CD4-positive, alpha-beta T cell treated with Interleukin-4 for 1 hour (primary cell): ENCODE results near the gene CBX3.
A peak's percentile ranks its signal among the peaks of the same experiment; 100 is the strongest.
"Not testable (repeated sequence)": the region's sequence is repeated elsewhere in the genome, so short reads cannot be mapped to it uniquely, and the experiment has no call there.

Experiments used
- DNase-seq, 2 donors: peaks; one replicate each; pipeline ENCODE4 v3.0.0-alpha.2; 2020 to 2022

CBX3 gene

GRCh38 chr7:26171601-26172000, 29.9 kb upstream of the CBX3 start:
- DNase-seq: no peak

GRCh38 chr7:26172048-26172447, 29.5 kb upstream of the CBX3 start:
- DNase-seq: no peak

- not testable (repeated sequence) for DNase-seq
These were observed 25.6 kb upstream of the CBX3 start for GRCh38 chr7:26175903-26176302.

- DNase-seq: not testable (repeated sequence)
These were observed 24.8 kb upstream of the CBX3 start for GRCh38 chr7:26176696-26177095.

GRCh38 chr7:26177269-26177668, 24.3 kb upstream of the CBX3 start:
- DNase-seq: not testable (repeated sequence)

- no peak for DNase-seq
These were observed 23.1 kb upstream of the CBX3 start for GRCh38 chr7:26178272-26178960.

GRCh38 chr7:26179422-26179821, 22.1 kb upstream of the CBX3 start:
- no peak for DNase-seq

- peak in 1 of 2 donors; percentile 42 for DNase-seq
These were observed 21.6 kb upstream of the CBX3 start for GRCh38 chr7:26179826-26180497.

- DNase-seq: no peak
These were observed 20.8 kb upstream of the CBX3 start for GRCh38 chr7:26180792-26181198.

GRCh38 chr7:26181474-26182227, 19.9 kb upstream of the CBX3 start:
- no peak for DNase-seq

GRCh38 chr7:26182283-26182682, 19.3 kb upstream of the CBX3 start:
- peak in 1 of 2 donors; percentile 39 for DNase-seq

GRCh38 chr7:26182706-26183105, 18.8 kb upstream of the CBX3 start:
- DNase-seq: peak; percentile 19 to 45

GRCh38 chr7:26183545-26184280, 17.8 kb upstream of the CBX3 start:
- peak in 1 of 2 donors; percentile 45 for DNase-seq

- DNase-seq: peak in 1 of 2 donors; percentile 54
These were observed 17.1 kb upstream of the CBX3 start for GRCh38 chr7:26184281-26185101.

- peak; percentile 24 to 62 for DNase-seq
These were observed 16.3 kb upstream of the CBX3 start for GRCh38 chr7:26185131-26185843.

- DNase-seq: no peak
These were observed 15.7 kb upstream of the CBX3 start for GRCh38 chr7:26185844-26186180.

GRCh38 chr7:26186364-26187311, 14.9 kb upstream of the CBX3 start:
- peak in 1 of 2 donors; percentile 49 for DNase-seq

- peak; percentile 45 to 60 for DNase-seq
These were observed 14.0 kb upstream of the CBX3 start for GRCh38 chr7:26187380-26188205.

- DNase-seq: peak in 1 of 2 donors; percentile 57
These were observed 13.2 kb upstream of the CBX3 start for GRCh38 chr7:26188206-26188956.
